ENCODE measurements around the gene CHRNA3. TPM values are rescaled to one million over a fixed set of nuclear protein-coding genes. Genes with fewer than 3 reads are reported as not detected.

The CHRNA3 gene
- polyA plus RNA-seq, 1 of the 3 experiments (the other 2 are of a cell fraction): 2.3 TPM

DNA sequence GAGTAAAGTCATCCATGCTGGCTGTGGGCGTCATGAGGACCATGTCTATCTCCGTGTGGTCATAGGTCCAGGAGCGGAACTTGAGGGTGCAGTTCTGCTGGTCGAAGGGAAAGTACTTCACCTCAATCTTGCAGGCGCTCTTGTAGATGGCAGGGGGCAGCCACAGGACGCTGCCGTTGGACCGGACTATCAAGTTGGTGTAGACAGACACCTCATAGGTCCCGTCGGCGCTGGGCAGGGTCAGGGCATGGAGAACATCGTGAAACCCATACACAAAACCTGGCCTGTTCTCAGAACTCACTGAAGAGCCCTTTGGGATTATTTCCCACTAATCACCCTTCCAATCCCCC is 8.9 kb upstream of the CHRNA3 start:
- no peak for DNase-seq
- peaks cover 0 to 33% of the 10 kb centered on the region in 2 experiments; a peak in 1 of 4 replicates for H3K4me1 ChIP-seq (ENCODE audit: control insufficient read depth in 1 of 2, insufficient read depth in 2 of 2, low read depth in 1 of 2, low read length in 1 of 2)
- no peak overlapping the region for H3K9ac ChIP-seq
- H3K27me3 ChIP-seq (ENCODE audit: insufficient read depth): peaks cover 36% of the 10 kb centered on the region
- WGBS (ENCODE audit: low lambda C conversion rate): 83% methylated on average over 12 of the region's 12 CpGs
- no peak overlapping the region for H2AFZ ChIP-seq (ENCODE audit: low read depth)
- H3K9me3 ChIP-seq: 0 out of 2 replicates have a peak, but pooled peaks cover 5% of the 10 kb centered on the region
- ChIA-PET CTCF (interaction anchor here (1.0 to 3.3 kb wide), 4 partner anchors 9 to 80 kb away, joined by 3 to 19 read pairs (median 10); partner anchors contain the start of genes CHRNA3 and CHRNB4), POLR2A (no interaction called here)
- H3K36me3 ChIP-seq (replicated peaks in 1 of 2; ENCODE audit: control insufficient read depth in 1 of 2, insufficient read depth in 2 of 2, low read length in 1 of 2): peaks cover 0 to 2% of the 10 kb centered on the region in 2 experiments
- no peak overlapping the region for H3K27ac ChIP-seq (ENCODE audit: low read depth in 2 of 2, low read length in 1 of 2)
- no peaks in the 10 kb centered on the region for H3F3A ChIP-seq (replicated peaks; ENCODE audit: insufficient read depth)
- H3K79me2 ChIP-seq (ENCODE audit: insufficient read depth): no peaks in the 10 kb centered on the region
- no peak overlapping the region for H3K4me2 ChIP-seq
- no peaks in the 10 kb centered on the region for H4K20me1 ChIP-seq (ENCODE audit: insufficient read depth)
- H3K9me2 ChIP-seq: no peaks in the 10 kb centered on the region
- TF ChIP-seq, protein P1, sequence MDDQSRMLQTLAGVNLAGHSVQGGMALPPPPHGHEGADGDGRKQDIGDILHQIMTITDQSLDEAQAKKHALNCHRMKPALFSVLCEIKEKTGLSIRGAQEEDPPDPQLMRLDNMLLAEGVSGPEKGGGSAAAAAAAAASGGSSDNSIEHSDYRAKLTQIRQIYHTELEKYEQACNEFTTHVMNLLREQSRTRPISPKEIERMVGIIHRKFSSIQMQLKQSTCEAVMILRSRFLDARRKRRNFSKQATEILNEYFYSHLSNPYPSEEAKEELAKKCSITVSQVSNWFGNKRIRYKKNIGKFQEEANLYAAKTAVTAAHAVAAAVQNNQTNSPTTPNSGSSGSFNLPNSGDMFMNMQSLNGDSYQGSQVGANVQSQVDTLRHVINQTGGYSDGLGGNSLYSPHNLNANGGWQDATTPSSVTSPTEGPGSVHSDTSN (IDR thresholded peaks at IDR 0.05): no peak
- TF ChIP-seq, protein P2, sequence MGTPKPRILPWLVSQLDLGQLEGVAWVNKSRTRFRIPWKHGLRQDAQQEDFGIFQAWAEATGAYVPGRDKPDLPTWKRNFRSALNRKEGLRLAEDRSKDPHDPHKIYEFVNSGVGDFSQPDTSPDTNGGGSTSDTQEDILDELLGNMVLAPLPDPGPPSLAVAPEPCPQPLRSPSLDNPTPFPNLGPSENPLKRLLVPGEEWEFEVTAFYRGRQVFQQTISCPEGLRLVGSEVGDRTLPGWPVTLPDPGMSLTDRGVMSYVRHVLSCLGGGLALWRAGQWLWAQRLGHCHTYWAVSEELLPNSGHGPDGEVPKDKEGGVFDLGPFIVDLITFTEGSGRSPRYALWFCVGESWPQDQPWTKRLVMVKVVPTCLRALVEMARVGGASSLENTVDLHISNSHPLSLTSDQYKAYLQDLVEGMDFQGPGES (IDR thresholded peaks at IDR 0.05; ENCODE audit: low read depth, low read length): no peak
- H3K4me3 ChIP-seq (ENCODE audit: low read depth in 2 of 2, low read length in 1 of 2): no peak overlapping the region

DNA sequence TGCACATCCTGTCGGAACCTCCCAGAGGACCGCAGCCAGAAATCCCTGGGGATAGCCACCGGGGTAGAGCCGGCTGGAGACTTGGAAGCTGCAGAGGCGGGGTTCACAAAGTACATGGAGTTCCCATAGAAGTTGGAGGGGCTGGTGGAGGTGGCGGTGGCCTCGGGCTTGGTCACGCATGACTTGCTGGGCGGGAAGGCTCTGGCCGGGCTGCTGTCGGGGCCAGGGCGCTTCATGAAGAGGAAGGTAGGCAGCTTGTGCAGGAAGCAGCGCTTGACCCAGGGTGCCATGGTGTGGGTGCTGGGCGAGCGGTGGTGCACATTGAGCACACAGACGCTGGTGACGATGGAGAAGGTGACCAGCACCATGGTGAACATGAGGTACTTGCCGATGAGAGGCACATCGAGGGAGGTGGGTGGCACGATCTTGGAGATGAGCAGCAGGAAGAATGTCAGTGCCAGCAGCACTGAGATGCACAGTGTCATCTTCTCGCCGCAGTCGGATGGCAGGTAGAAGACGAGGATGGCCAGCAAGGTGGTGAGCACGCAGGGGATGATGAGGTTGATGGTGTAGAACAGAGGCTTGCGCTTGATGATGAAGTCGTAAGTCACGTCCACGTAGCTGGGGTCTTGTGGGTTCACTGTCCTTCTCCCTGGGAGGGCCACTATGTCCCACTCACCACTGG is 8.4 kb upstream of the CHRNA3 start:
- H3K9me2 ChIP-seq: no peaks in the 10 kb centered on the region
- peaks cover 0 to 34% of the 10 kb centered on the region in 2 experiments; a peak in 1 of 4 replicates for H3K4me1 ChIP-seq (ENCODE audit: control insufficient read depth in 1 of 2, insufficient read depth in 2 of 2, low read depth in 1 of 2, low read length in 1 of 2)
- TF ChIP-seq EZH2phosphoT487 (IDR thresholded peaks at IDR 0.05; ENCODE audit: borderline replicate concordance, low read depth) (no peak), FOXJ3 (CRISPR knock-in tag; IDR thresholded peaks at IDR 0.05) (no peak), ELF1 (IDR thresholded peaks at IDR 0.05) (no peak), EP300 (IDR thresholded peaks at IDR 0.05; ENCODE audit: borderline replicate concordance in 1 of 2, low read depth in 1 of 2, low read length in 1 of 2) (no peak), RFX5 (IDR thresholded peaks at IDR 0.05; ENCODE audit: low read length) (no peak), JUND (IDR thresholded peaks at IDR 0.05) (no peak), FOSL2 (IDR thresholded peaks at IDR 0.05; ENCODE audit: borderline replicate concordance, low read depth) (no peak), POLR2AphosphoS5 (IDR thresholded peaks at IDR 0.05; ENCODE audit: low read depth, low read length) (no peak), RAD21 (IDR thresholded peaks at IDR 0.05; ENCODE audit: low read length) (no peak), NFIC (IDR thresholded peaks at IDR 0.05; ENCODE audit: borderline replicate concordance) (no peak), TEAD4 (IDR thresholded peaks at IDR 0.05; ENCODE audit: borderline replicate concordance, insufficient read depth) (no peak), MXI1 (IDR thresholded peaks at IDR 0.05; ENCODE audit: low read depth, low read length) (no peak), TAF1 (IDR thresholded peaks at IDR 0.05; ENCODE audit: borderline replicate concordance, low read depth, low read length) (no peak), NRF1 (IDR thresholded peaks at IDR 0.05; ENCODE audit: low read depth, low read length) (no peak)
- TF ChIP-seq, protein P3, sequence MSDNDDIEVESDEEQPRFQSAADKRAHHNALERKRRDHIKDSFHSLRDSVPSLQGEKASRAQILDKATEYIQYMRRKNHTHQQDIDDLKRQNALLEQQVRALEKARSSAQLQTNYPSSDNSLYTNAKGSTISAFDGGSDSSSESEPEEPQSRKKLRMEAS (IDR thresholded peaks at IDR 0.05; ENCODE audit: low read depth): no peak
- TF ChIP-seq, protein P4, sequence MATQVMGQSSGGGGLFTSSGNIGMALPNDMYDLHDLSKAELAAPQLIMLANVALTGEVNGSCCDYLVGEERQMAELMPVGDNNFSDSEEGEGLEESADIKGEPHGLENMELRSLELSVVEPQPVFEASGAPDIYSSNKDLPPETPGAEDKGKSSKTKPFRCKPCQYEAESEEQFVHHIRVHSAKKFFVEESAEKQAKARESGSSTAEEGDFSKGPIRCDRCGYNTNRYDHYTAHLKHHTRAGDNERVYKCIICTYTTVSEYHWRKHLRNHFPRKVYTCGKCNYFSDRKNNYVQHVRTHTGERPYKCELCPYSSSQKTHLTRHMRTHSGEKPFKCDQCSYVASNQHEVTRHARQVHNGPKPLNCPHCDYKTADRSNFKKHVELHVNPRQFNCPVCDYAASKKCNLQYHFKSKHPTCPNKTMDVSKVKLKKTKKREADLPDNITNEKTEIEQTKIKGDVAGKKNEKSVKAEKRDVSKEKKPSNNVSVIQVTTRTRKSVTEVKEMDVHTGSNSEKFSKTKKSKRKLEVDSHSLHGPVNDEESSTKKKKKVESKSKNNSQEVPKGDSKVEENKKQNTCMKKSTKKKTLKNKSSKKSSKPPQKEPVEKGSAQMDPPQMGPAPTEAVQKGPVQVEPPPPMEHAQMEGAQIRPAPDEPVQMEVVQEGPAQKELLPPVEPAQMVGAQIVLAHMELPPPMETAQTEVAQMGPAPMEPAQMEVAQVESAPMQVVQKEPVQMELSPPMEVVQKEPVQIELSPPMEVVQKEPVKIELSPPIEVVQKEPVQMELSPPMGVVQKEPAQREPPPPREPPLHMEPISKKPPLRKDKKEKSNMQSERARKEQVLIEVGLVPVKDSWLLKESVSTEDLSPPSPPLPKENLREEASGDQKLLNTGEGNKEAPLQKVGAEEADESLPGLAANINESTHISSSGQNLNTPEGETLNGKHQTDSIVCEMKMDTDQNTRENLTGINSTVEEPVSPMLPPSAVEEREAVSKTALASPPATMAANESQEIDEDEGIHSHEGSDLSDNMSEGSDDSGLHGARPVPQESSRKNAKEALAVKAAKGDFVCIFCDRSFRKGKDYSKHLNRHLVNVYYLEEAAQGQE (IDR thresholded peaks at IDR 0.05; ENCODE audit: low read depth, low read length): no peak
- TF ChIP-seq, protein P5, sequence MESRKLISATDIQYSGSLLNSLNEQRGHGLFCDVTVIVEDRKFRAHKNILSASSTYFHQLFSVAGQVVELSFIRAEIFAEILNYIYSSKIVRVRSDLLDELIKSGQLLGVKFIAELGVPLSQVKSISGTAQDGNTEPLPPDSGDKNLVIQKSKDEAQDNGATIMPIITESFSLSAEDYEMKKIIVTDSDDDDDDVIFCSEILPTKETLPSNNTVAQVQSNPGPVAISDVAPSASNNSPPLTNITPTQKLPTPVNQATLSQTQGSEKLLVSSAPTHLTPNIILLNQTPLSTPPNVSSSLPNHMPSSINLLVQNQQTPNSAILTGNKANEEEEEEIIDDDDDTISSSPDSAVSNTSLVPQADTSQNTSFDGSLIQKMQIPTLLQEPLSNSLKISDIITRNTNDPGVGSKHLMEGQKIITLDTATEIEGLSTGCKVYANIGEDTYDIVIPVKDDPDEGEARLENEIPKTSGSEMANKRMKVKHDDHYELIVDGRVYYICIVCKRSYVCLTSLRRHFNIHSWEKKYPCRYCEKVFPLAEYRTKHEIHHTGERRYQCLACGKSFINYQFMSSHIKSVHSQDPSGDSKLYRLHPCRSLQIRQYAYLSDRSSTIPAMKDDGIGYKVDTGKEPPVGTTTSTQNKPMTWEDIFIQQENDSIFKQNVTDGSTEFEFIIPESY (IDR thresholded peaks at IDR 0.05; ENCODE audit: borderline replicate concordance, low read depth): no peak

More for the DNA sequence above, 8.4 kb upstream of the CHRNA3 start:
- no peaks in the 10 kb centered on the region for H3F3A ChIP-seq (replicated peaks; ENCODE audit: insufficient read depth)
- no peaks in the 10 kb centered on the region for H3K79me2 ChIP-seq (ENCODE audit: insufficient read depth)
- 86% methylated on average over 28 of the region's 29 CpGs for WGBS (ENCODE audit: low lambda C conversion rate)
- 0 out of 2 replicates have a peak, but pooled peaks cover 5% of the 10 kb centered on the region for H3K9me3 ChIP-seq
- ChIA-PET POLR2A (interaction anchor here (1.0 kb wide), 1 partner anchor 9 kb away, joined by 3 read pairs; no protein-coding TSS in a partner anchor), CTCF (interaction anchor here (1.3 to 3.3 kb wide), 4 partner anchors 10 to 122 kb away, joined by 4 to 15 read pairs (median 7); partner anchors contain the start of gene CHRNB4)
- no peak overlapping the region for H3K4me2 ChIP-seq
- peaks cover 37% of the 10 kb centered on the region for H3K27me3 ChIP-seq (ENCODE audit: insufficient read depth)
- H3K36me3 ChIP-seq (replicated peaks in 1 of 2; ENCODE audit: control insufficient read depth in 1 of 2, insufficient read depth in 2 of 2, low read length in 1 of 2): peaks cover 0 to 2% of the 10 kb centered on the region in 2 experiments
- H3K9ac ChIP-seq: no peak overlapping the region
- no peak overlapping the region for H2AFZ ChIP-seq (ENCODE audit: low read depth)
- H3K4me3 ChIP-seq (ENCODE audit: low read depth in 2 of 2, low read length in 1 of 2): no peak overlapping the region
- no peak overlapping the region for H3K27ac ChIP-seq (ENCODE audit: low read depth in 2 of 2, low read length in 1 of 2)
- no peak for DNase-seq
- no peaks in the 10 kb centered on the region for H4K20me1 ChIP-seq (ENCODE audit: insufficient read depth)
